NB4 (cell line): ENCODE results near the gene OLA1.

ENCODE experiments used
- DNase-seq: peaks from one replicate; pipeline ENCODE4 v3.0.0; 2010; ENCODE audit warnings: low read depth
- H3K4me3 ChIP-seq: one replicate; pipeline ENCODE4 v1.5.1; 2011; ENCODE audit warnings: mild to moderate bottlenecking, low read depth, low read length, moderate library complexity
- CTCF ChIP-seq: IDR thresholded peaks from one replicate; pipeline ENCODE4 v1.5.1; 2012; ENCODE audit warnings: low read depth, low read length
- MAX ChIP-seq: IDR thresholded peaks from 2 replicates; pipeline ENCODE4 v1.6.1; 2011; ENCODE audit warnings: low read depth, low read length
- MYC ChIP-seq: IDR thresholded peaks from 2 replicates; pipeline ENCODE4 v1.6.1; 2011; ENCODE audit warnings: low read depth, low read length
- POLR2A ChIP-seq: IDR thresholded peaks from 2 replicates; pipeline ENCODE4 v1.6.1; 2011; ENCODE audit warnings: mild to moderate bottlenecking; ENCODE audit not compliant: insufficient read length; ENCODE audit errors: extremely low read depth

OLA1 gene

DNA sequence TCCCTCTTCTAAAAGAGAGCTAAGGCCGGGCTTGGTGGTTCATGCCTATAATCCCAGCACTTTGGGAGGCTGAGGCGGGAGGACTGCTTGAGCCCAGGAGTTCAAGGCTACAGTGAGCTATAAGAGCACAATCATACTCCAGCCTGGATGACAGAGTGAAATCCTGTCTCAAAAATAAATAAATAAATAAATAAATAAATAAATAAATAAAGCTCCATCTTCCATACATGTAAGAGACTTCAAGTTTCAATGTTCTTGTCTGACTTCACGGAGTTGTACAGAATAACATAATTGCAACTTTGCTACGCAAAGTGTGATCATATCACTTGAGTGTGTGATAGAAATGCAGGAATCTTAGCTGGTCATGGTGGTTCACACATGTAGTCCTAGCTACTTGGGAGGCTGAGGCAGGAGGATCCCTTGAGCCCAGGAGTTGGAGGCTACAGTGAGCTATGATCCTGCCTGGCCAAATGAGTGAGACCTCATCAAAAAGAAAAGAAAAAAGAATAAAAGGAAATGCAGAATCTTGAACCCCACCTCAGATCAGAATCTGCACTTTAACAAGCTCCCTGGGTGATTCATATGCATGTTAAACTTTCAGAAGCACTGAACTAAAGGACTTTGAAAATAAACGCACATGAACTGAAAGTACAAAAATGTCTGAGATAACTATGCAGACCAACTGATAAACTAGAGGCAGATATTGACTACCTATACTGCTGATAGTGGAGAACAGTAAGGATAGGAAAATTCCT, 159.4 kb downstream of the OLA1 start:
- DNase-seq: no peak
- no peak overlapping the region for H3K4me3 ChIP-seq
- no peak for TF ChIP-seq MYC
- TF ChIP-seq CTCF: no peak
- TF ChIP-seq POLR2A: no peak
- no peak for TF ChIP-seq MAX

GRCh38 chr2:174086708-174087107, 161.6 kb downstream of the OLA1 start:
- no peak for DNase-seq
- no peak overlapping the region for H3K4me3 ChIP-seq
- TF ChIP-seq CTCF (no peak), MYC (no peak), POLR2A (no peak), MAX (no peak)

DNA sequence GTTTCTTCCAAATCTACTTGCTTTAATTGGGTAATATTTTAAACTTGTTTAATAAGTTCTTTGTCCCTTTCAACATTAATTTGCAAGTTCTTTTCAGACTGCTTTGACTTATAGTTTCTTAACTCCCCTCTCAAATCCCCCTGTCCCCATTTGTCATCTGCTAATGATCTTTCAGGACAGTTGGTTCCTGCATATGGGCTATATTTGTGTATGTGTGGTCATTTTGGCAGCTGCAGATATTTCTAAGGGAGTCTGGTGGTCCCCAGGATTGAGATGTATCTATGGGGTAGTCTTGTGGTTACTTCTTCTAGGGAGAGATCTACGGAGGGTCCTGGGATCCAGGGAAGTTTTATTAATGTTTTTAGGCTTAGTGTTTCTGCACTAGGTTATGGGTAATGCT, 162.6 kb downstream of the OLA1 start:
- no peak for DNase-seq
- no peak overlapping the region for H3K4me3 ChIP-seq
- TF ChIP-seq MAX (no peak), MYC (no peak), POLR2A (no peak), CTCF (no peak)

GRCh38 chr2:174083843-174084458, 164.4 kb downstream of the OLA1 start:
- no peak overlapping the region for H3K4me3 ChIP-seq
- TF ChIP-seq MYC (no peak), POLR2A (no peak), CTCF (no peak), MAX (no peak)
- DNase-seq: no peak

GRCh38 chr2:174080672-174081121, 167.6 kb downstream of the OLA1 start:
- no peak for DNase-seq
- H3K4me3 ChIP-seq: no peak overlapping the region
- TF ChIP-seq POLR2A (no peak), CTCF (no peak), MYC (no peak), MAX (no peak)
